RWPE2 (cell line): Measurements from ENCODE around the gene USP24.
A peak's percentile ranks its signal among the peaks of the same experiment; 100 is the strongest.

Experiments used
- ATAC-seq: fragments of 200-7000 bp; cut with Tn5 transposase; 3 replicates; pipeline ENCODE4 v1.9.1; 2021; ENCODE audit warnings: low read depth
- DNase-seq: peaks from one replicate; pipeline ENCODE4 v3.0.0-alpha.2; 2020; ENCODE audit warnings: low spot score
- H3K27ac ChIP-seq: fragments of 450-650 bp; 2 replicates; pipeline ENCODE4 v1.5.1; 2017; ENCODE audit warnings: mild to moderate bottlenecking; ENCODE audit not compliant: poor library complexity, severe bottlenecking
- H3K27me3 ChIP-seq: fragments of 250-450 bp; sonication (Bioruptor Pico); 2 replicates; pipeline ENCODE4 v1.5.1; 2021; ENCODE audit warnings: mild to moderate bottlenecking, moderate library complexity; ENCODE audit not compliant: insufficient read depth, poor library complexity, severe bottlenecking
- H3K36me3 ChIP-seq: fragments of 250-450 bp; sonication (Bioruptor Pico); 2 replicates; pipeline ENCODE4 v1.5.1; 2020; ENCODE audit warnings: low read depth, mild to moderate bottlenecking, moderate library complexity
- H3K4me1 ChIP-seq: fragments of 250-450 bp; sonication (Bioruptor Pico); 2 replicates; pipeline ENCODE4 v1.5.1; 2021; ENCODE audit warnings: mild to moderate bottlenecking, moderate library complexity; ENCODE audit not compliant: insufficient read depth, poor library complexity, severe bottlenecking
- H3K4me3 ChIP-seq: fragments of 250-450 bp; sonication (Bioruptor Pico); 2 replicates; pipeline ENCODE4 v1.5.1; 2021; ENCODE audit warnings: mild to moderate bottlenecking, moderate library complexity; ENCODE audit not compliant: severe bottlenecking
- H3K9me3 ChIP-seq: fragments of 250-450 bp; sonication (Bioruptor Pico); 2 replicates; pipeline ENCODE4 v1.5.1; 2021; ENCODE audit warnings: mild to moderate bottlenecking, moderate library complexity; ENCODE audit not compliant: severe bottlenecking
- TF ChIP-seq, protein P1 (sequence below): fragments of 450-650 bp; IDR thresholded peaks from one replicate; pipeline ENCODE4 v1.5.1; 2017; ENCODE audit warnings: mild to moderate bottlenecking, moderate library complexity; ENCODE audit not compliant: poor library complexity, severe bottlenecking

The USP24 gene

GRCh38 chr1:55156608-55157007 lies 58.6 kb downstream of the USP24 start:
- DNase-seq (no peak), ATAC-seq (no peak)
- TF ChIP-seq, protein P1, sequence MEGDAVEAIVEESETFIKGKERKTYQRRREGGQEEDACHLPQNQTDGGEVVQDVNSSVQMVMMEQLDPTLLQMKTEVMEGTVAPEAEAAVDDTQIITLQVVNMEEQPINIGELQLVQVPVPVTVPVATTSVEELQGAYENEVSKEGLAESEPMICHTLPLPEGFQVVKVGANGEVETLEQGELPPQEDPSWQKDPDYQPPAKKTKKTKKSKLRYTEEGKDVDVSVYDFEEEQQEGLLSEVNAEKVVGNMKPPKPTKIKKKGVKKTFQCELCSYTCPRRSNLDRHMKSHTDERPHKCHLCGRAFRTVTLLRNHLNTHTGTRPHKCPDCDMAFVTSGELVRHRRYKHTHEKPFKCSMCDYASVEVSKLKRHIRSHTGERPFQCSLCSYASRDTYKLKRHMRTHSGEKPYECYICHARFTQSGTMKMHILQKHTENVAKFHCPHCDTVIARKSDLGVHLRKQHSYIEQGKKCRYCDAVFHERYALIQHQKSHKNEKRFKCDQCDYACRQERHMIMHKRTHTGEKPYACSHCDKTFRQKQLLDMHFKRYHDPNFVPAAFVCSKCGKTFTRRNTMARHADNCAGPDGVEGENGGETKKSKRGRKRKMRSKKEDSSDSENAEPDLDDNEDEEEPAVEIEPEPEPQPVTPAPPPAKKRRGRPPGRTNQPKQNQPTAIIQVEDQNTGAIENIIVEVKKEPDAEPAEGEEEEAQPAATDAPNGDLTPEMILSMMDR, result no peak
- Histone ChIP-seq H3K9me3 (no peaks in the 10 kb centered on the region), H3K27ac (no peak overlapping the region), H3K4me3 (no peak overlapping the region), H3K36me3 (peaks cover 90% of the 10 kb centered on the region), H3K27me3 (no peaks in the 10 kb centered on the region), H3K4me1 (no peaks in the 10 kb centered on the region)

GRCh38 chr1:55156093-55156492 lies 59.1 kb downstream of the USP24 start:
- TF ChIP-seq, protein P1, result no peak
- Histone ChIP-seq H3K27ac (no peak overlapping the region), H3K27me3 (no peaks in the 10 kb centered on the region), H3K4me1 (no peaks in the 10 kb centered on the region), H3K36me3 (peaks cover 87% of the 10 kb centered on the region), H3K9me3 (no peaks in the 10 kb centered on the region), H3K4me3 (no peak overlapping the region)
- DNase-seq (no peak), ATAC-seq (no peak)

GRCh38 chr1:55155522-55155921 lies 59.6 kb downstream of the USP24 start:
- ATAC-seq (peak; percentile 44; the same call in 1 of the 3 replicates), DNase-seq (no peak)
- H3K36me3 ChIP-seq, result peaks cover 85% of the 10 kb centered on the region
- no peaks in the 10 kb centered on the region for H3K27me3 ChIP-seq
- H3K4me3 ChIP-seq, result no peak overlapping the region
- TF ChIP-seq, protein P1, result no peak
- no peak overlapping the region for H3K27ac ChIP-seq
- no peaks in the 10 kb centered on the region for H3K9me3 ChIP-seq
- H3K4me1 ChIP-seq, result no peaks in the 10 kb centered on the region

GRCh38 chr1:55154616-55155015 lies 60.5 kb downstream of the USP24 start:
- DNase-seq, result no peak
- no peaks in the 10 kb centered on the region for H3K27me3 ChIP-seq
- no peak overlapping the region for H3K27ac ChIP-seq
- H3K9me3 ChIP-seq, result no peaks in the 10 kb centered on the region
- H3K4me1 ChIP-seq, result no peaks in the 10 kb centered on the region
- H3K4me3 ChIP-seq, result no peak overlapping the region
- ATAC-seq, result no peak
- H3K36me3 ChIP-seq, result peaks cover 85% of the 10 kb centered on the region
- TF ChIP-seq, protein P1, result no peak

GRCh38 chr1:55153031-55153430 lies 62.1 kb downstream of the USP24 start:
- Histone ChIP-seq H3K4me3 (no peak overlapping the region), H3K27me3 (no peaks in the 10 kb centered on the region), H3K36me3 (peaks cover 85% of the 10 kb centered on the region), H3K4me1 (no peaks in the 10 kb centered on the region), H3K27ac (no peak overlapping the region), H3K9me3 (no peaks in the 10 kb centered on the region)
- TF ChIP-seq, protein P1, result no peak
- DNase-seq (no peak), ATAC-seq (no peak)
